Measurements from ENCODE around the gene ENO1. TPM values are rescaled to one million over a fixed set of nuclear protein-coding genes. Genes with fewer than 3 reads are reported as not detected.
"Not testable (repeated sequence)": the region's sequence is repeated elsewhere in the genome, so short reads cannot be mapped to it uniquely, and the experiment has no call there.

ENO1 gene
- total RNA-seq = 1,000 to 10,000 TPM in 3 of 4 donors, 100 to 1,000 TPM in 1; 954 to 1,668 (median 1,315) TPM

DNA sequence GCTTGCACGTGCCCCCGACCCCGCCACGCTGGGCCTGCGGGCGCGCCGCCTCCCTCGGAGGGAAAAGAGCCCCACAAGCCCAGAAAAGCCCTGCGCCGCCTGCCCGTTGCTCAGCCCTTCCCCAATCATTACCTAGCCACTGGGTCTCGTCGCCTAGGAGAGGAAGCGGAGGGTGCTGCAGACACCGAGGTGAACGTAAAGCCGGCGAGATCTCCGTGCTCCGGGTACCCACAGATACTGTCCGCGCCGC is at the start of gene ENO1:
Gene ENO1 (minus strand): TSS at position 239 of the 250 bp plus-strand sequence. CDS start 3,778 bp downstream, outside the sequence.
- H3K4me1 ChIP-seq = peaks cover 31 to 68% (median 49%) of the 10 kb centered on the region in 3 donors
- DNase-seq = no peak
- H3K27me3 ChIP-seq = no peaks in the 10 kb centered on the region
- H3K9me3 ChIP-seq = no peaks in the 10 kb centered on the region
- 0% methylated on average over 3 of the region's 24 CpGs; no CpG with 5 or more reads in 1 of the 2 donors for WGBS, 2 donors
- TF ChIP-seq, protein P1, sequence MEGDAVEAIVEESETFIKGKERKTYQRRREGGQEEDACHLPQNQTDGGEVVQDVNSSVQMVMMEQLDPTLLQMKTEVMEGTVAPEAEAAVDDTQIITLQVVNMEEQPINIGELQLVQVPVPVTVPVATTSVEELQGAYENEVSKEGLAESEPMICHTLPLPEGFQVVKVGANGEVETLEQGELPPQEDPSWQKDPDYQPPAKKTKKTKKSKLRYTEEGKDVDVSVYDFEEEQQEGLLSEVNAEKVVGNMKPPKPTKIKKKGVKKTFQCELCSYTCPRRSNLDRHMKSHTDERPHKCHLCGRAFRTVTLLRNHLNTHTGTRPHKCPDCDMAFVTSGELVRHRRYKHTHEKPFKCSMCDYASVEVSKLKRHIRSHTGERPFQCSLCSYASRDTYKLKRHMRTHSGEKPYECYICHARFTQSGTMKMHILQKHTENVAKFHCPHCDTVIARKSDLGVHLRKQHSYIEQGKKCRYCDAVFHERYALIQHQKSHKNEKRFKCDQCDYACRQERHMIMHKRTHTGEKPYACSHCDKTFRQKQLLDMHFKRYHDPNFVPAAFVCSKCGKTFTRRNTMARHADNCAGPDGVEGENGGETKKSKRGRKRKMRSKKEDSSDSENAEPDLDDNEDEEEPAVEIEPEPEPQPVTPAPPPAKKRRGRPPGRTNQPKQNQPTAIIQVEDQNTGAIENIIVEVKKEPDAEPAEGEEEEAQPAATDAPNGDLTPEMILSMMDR (IDR thresholded peaks at IDR 0.05) = no peak
- peak in 3 of 4 donors; percentile 94 to 99 (median 95) for TF ChIP-seq POLR2A (IDR thresholded peaks at IDR 0.05)
- H3K36me3 ChIP-seq = peaks cover 0 to 28% (median 1%) of the 10 kb centered on the region in 3 donors
- H3K27ac ChIP-seq = peak within 1 kb of the TSS; percentile 93 to 100 (median 99)
- H3K4me3 ChIP-seq = peak within 1 kb of the TSS; percentile 71 to 93 (median 82)
- intact Hi-C loops (cut with DNase I) = no loop called here

DNA sequence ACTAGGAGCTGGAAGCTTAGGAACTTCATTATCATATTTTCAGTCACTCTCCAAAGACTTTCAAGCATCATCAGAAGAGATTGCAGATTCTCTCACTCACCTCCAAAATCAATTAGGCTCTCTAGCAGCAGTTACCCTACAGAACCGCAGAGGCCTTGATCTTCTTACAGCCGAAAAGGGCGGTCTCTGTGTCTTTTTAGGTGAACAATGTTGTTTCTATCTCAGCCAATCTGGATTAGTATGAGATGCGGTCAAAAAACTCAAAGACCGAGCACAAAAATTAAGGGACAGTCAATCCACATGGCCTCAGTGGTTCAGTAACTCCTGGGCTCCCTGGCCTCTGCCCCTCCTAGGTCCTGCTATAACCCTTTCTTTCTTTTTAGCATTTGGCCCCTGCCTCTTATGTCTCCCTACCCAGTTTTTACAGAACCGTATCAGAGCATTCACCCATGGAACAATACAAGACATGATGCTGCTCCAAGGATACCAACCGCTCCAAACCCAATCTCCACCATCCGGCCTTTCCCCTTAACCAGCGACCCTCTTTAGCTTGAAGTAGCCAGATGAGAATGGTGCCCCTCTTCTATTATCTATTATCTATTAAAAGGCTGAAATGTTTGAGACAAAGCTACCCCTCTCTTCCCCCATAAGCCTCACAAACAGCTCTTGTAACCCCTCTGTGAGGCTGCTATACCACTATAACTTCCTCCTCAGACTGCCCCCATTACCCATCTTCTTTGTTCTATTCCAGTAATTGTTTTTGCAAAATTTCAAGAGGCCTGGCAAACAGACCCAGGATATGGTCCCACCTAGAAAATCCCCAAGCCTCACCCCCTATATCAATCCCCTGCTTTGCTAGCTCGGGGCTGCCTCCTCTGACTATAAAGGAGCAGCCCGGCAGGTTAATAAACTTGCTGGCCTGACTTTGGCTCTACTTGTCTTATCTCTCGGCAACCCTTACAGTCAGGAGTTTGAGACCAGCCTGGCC is 48.5 kb upstream of the ENO1 start:
- Histone ChIP-seq H3K9me3 (no peaks in the 10 kb centered on the region), H3K36me3 (no peaks in the 10 kb centered on the region), H3K4me3 (no peak overlapping the region), H3K4me1 (no peaks in the 10 kb centered on the region), H3K27me3 (no peaks in the 10 kb centered on the region), H3K27ac (no peak overlapping the region)
- intact Hi-C loops (cut with DNase I) = loop anchor here (10.0 kb wide), 1 partner anchor 178 kb away; no protein-coding TSS in a partner anchor
- TF ChIP-seq, protein P1 (IDR thresholded peaks at IDR 0.05) = no peak
- TF ChIP-seq POLR2A (IDR thresholded peaks at IDR 0.05) = no peak
- DNase-seq = no peak
- WGBS, 2 donors = 89 to 94% methylated on average over 9 to 12 of the region's 12 CpGs

DNA sequence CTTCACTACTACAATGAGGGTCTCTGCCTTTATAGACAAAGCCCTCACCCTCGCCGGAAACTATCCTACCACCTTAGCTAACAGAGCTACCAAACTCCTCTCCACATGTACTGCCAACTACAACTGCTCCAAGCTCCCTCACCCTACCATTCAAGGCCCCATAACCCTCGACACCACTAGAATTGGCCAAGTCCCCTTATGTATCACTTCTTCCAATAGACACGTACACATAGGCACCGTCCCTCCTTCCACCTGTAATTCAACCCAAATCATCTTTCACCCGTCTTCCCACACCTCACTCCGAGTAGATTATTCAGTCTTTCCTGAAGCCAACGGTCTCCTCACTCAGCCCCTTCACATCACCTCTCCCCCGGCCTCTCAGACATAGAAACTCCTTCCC is 47.5 kb upstream of the ENO1 start:
- no peak for DNase-seq
- 87 to 91% methylated on average over 9 of the region's 9 CpGs for WGBS, 2 donors
- intact Hi-C loops (cut with DNase I) = loop anchor here (10.0 kb wide), 1 partner anchor 179 kb away; no protein-coding TSS in a partner anchor
- Histone ChIP-seq H3K4me1 (no peaks in the 10 kb centered on the region), H3K27me3 (no peaks in the 10 kb centered on the region), H3K4me3 (no peak overlapping the region), H3K9me3 (no peaks in the 10 kb centered on the region), H3K36me3 (no peaks in the 10 kb centered on the region), H3K27ac (no peak overlapping the region)
- TF ChIP-seq, protein P1 (IDR thresholded peaks at IDR 0.05) = no peak
- no peak for TF ChIP-seq POLR2A (IDR thresholded peaks at IDR 0.05)

DNA sequence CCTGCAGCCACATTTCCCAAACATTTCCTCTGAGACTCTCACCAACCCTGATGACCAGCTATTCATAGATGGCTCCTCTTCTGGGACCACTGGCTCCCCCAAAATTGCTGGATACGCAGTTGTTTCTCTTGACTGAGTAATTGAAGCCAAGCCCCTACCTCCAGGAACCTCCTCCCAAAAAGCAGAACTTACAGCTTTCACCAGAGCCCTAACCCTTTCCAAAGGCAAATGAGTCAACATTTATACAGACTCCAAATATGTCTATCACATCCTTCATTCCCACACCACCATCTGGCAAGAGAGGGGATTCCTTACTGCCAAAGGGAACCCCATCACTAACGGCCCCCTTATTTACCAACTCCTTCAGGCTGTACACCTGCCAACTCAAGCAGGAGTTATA is 46.9 kb upstream of the ENO1 start:
- no peaks in the 10 kb centered on the region for H3K36me3 ChIP-seq
- no peak for TF ChIP-seq POLR2A (IDR thresholded peaks at IDR 0.05)
- TF ChIP-seq, protein P1 (IDR thresholded peaks at IDR 0.05) = no peak
- intact Hi-C loops (cut with DNase I) = loop anchor here (10.0 kb wide), 1 partner anchor 179 kb away; no protein-coding TSS in a partner anchor
- WGBS, 2 donors = 27 to 38% methylated on average over 2 of the region's 2 CpGs
- no peaks in the 10 kb centered on the region for H3K4me1 ChIP-seq
- H3K9me3 ChIP-seq = no peaks in the 10 kb centered on the region
- no peak for DNase-seq
- no peak overlapping the region for H3K27ac ChIP-seq
- no peak overlapping the region for H3K4me3 ChIP-seq
- no peaks in the 10 kb centered on the region for H3K27me3 ChIP-seq

DNA sequence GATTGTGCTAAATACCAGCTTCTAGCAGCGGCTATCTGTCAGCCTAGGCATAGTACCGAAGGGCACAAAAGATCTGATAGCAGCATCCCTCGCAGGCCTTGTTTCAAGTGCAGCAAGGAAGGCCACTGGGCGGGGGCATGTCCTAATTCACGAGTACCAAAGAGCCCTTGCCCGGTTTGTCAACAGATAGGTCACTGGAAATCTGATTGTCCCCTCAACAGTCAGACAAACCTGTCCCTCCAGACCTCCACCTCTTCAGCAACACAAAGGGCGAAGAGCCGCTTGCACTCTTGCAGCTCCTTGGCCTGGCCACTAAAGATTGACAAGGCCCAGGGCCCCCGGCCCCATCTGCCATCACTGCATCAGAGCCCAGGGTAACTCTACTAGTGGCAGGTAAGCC is 44.5 kb upstream of the ENO1 start:
- no peak overlapping the region for H3K4me3 ChIP-seq
- peaks cover 0 to 4% (median 0%) of the 10 kb centered on the region in 3 donors for H3K4me1 ChIP-seq
- no peak for TF ChIP-seq POLR2A (IDR thresholded peaks at IDR 0.05)
- TF ChIP-seq, protein P1 (IDR thresholded peaks at IDR 0.05) = no peak
- no peak overlapping the region for H3K27ac ChIP-seq
- no peak for DNase-seq
- intact Hi-C loops (cut with DNase I) = loop anchor here (5.0 to 10.0 kb wide), 2 partner anchors 74 to 182 kb away; no protein-coding TSS in a partner anchor
- no peaks in the 10 kb centered on the region for H3K27me3 ChIP-seq
- no peaks in the 10 kb centered on the region for H3K36me3 ChIP-seq
- no peaks in the 10 kb centered on the region for H3K9me3 ChIP-seq
- 92 to 97% methylated on average over 4 to 9 of the region's 9 CpGs for WGBS, 2 donors

DNA sequence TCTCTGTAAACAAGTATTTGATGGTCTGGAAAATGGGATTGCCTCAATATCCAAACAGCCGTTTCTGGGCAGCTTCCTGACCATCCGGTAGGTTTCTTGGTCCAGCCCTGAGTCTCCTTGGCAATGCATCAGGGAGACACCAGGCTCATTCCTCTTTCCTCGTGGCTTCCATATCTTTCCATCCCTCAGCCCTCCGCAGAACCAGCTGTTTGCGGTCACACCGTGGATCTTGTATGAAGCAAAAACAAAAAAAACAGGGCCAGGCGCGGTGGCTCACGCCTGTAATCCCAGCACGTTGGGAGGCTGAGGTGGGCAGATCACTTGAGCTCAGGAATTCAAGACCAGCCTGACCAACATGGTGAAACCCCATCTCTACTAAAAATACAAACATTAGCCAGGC is 39.0 kb upstream of the ENO1 start:
- not testable (repeated sequence) for H3K27ac ChIP-seq, H3K36me3 ChIP-seq, H3K27me3 ChIP-seq, H3K9me3 ChIP-seq, H3K4me1 ChIP-seq, H3K4me3 ChIP-seq, DNase-seq
- intact Hi-C loops (cut with DNase I) = loop anchor here (5.0 kb wide), 1 partner anchor 70 kb away; no protein-coding TSS in a partner anchor
- WGBS, 2 donors = 63 to 71% methylated on average over 4 to 10 of the region's 10 CpGs
